ENCODE data around the gene CCDC90B.
"Not testable (repeated sequence)": the region's sequence is repeated elsewhere in the genome, so short reads cannot be mapped to it uniquely, and the experiment has no call there.

DNA sequence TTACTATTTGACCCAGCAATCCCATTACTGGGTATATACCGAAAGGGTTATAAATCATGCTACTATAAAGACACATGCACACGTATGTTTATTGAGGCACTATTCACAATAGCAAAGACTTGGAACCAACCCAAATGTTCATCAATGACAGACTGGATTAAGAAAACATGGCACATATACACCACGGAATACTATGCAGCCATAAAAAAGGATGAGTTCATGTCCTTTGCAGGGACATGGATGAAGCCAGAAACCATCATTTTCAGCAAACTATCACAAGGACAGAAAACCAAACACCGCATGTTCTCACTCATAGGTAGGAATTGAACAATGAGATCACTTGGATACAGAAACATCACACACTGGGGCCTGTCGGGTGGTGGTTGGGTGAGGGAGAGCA lies 14.4 kb downstream of the CCDC90B start:
- TF ChIP-seq, protein P1, sequence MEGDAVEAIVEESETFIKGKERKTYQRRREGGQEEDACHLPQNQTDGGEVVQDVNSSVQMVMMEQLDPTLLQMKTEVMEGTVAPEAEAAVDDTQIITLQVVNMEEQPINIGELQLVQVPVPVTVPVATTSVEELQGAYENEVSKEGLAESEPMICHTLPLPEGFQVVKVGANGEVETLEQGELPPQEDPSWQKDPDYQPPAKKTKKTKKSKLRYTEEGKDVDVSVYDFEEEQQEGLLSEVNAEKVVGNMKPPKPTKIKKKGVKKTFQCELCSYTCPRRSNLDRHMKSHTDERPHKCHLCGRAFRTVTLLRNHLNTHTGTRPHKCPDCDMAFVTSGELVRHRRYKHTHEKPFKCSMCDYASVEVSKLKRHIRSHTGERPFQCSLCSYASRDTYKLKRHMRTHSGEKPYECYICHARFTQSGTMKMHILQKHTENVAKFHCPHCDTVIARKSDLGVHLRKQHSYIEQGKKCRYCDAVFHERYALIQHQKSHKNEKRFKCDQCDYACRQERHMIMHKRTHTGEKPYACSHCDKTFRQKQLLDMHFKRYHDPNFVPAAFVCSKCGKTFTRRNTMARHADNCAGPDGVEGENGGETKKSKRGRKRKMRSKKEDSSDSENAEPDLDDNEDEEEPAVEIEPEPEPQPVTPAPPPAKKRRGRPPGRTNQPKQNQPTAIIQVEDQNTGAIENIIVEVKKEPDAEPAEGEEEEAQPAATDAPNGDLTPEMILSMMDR (optimal IDR thresholded peaks at IDR 0.05 in 1 of 3, IDR thresholded peaks at IDR 0.05 in 1 of 3, conservative IDR thresholded peaks at IDR 0.05 in 1 of 3; ENCODE audit: extremely low read depth in 1 of 3, insufficient read depth in 2 of 3, low read length in 3 of 3), result not testable (repeated sequence)
- not testable (repeated sequence) for TF ChIP-seq EZH2 (IDR thresholded peaks at IDR 0.05; ENCODE audit: low read length)

Data from keratinocyte (primary cell).